ENCODE measurements around the gene CSMD2.

Gene CSMD2

GRCh38 chr1:34005309-34005708, 159.7 kb downstream of the CSMD2 start:
- no peak for DNase-seq (ENCODE audit: low read depth, low spot score)

- no peak for DNase-seq (ENCODE audit: low read depth, low spot score)
Measured at GRCh38 chr1:34002810-34003209, 162.2 kb downstream of the CSMD2 start.

- no peak for DNase-seq (ENCODE audit: low read depth, low spot score)
Measured at GRCh38 chr1:33997127-33998036, 167.6 kb downstream of the CSMD2 start.

- no peak for DNase-seq (ENCODE audit: low read depth, low spot score)
Measured at GRCh38 chr1:33996281-33996680, 168.7 kb downstream of the CSMD2 start.

GRCh38 chr1:33993301-33993700, 171.7 kb downstream of the CSMD2 start:
- no peak for DNase-seq (ENCODE audit: low read depth, low spot score)

GRCh38 chr1:33990281-33990680, 174.7 kb downstream of the CSMD2 start:
- DNase-seq (ENCODE audit: low read depth, low spot score): no peak

- no peak for DNase-seq (ENCODE audit: low read depth, low spot score)
Measured at GRCh38 chr1:33988161-33988560, 176.9 kb downstream of the CSMD2 start.

- DNase-seq (ENCODE audit: low read depth, low spot score): no peak
Measured at GRCh38 chr1:33986390-33987095, 178.5 kb downstream of the CSMD2 start.

GRCh38 chr1:33985656-33986055, 179.4 kb downstream of the CSMD2 start:
- DNase-seq (ENCODE audit: low read depth, low spot score): no peak

GRCh38 chr1:33984906-33985565, 180.0 kb downstream of the CSMD2 start:
- DNase-seq (ENCODE audit: low read depth, low spot score): no peak

- no peak for DNase-seq (ENCODE audit: low read depth, low spot score)
Measured at GRCh38 chr1:33982419-33982818, 182.6 kb downstream of the CSMD2 start.

- DNase-seq (ENCODE audit: low read depth, low spot score): no peak
Measured at GRCh38 chr1:33979341-33979740, 185.7 kb downstream of the CSMD2 start.

GRCh38 chr1:33975961-33976360, 189.1 kb downstream of the CSMD2 start:
- DNase-seq (ENCODE audit: low read depth, low spot score): no peak

- no peak for DNase-seq (ENCODE audit: low read depth, low spot score)
Measured at GRCh38 chr1:33973799-33974545, 191.1 kb downstream of the CSMD2 start.

- DNase-seq (ENCODE audit: low read depth, low spot score): no peak
Measured at GRCh38 chr1:33972676-33973395, 192.2 kb downstream of the CSMD2 start.

- DNase-seq (ENCODE audit: low read depth, low spot score): no peak
Measured at GRCh38 chr1:33971913-33972312, 193.1 kb downstream of the CSMD2 start.

GRCh38 chr1:33971018-33971710, 193.9 kb downstream of the CSMD2 start:
- DNase-seq (ENCODE audit: low read depth, low spot score): no peak

GRCh38 chr1:33970148-33970825, 194.7 kb downstream of the CSMD2 start:
- DNase-seq (ENCODE audit: low read depth, low spot score): no peak

- no peak for DNase-seq (ENCODE audit: low read depth, low spot score)
Measured at GRCh38 chr1:33966346-33967141, 198.5 kb downstream of the CSMD2 start.
